ENCODE data around the gene NDUFAF2.

DNA sequence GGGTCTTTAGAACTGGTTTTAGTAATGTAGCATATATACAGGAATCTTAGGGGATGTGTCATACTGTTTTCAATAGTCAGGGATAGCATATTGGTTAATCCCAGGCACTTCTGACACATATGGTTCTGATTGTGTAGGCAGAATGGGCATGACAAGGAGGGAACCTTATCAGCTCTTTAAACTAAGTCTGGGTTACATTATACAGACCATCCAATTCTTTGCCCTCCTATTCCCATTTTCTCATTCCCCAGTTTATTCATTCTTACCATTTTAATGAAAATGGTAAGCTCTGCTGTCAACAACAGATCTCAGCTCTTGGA, 85.1 kb downstream of the NDUFAF2 start:
- no peak for TF ChIP-seq POLR2A (IDR thresholded peaks at IDR 0.05; ENCODE audit: low read depth, low read length)
- no peak for TF ChIP-seq PAX5 (IDR thresholded peaks at IDR 0.05; ENCODE audit: insufficient read depth, low read length, severe bottlenecking)
- no peak for TF ChIP-seq POLR2AphosphoS5 (IDR thresholded peaks at IDR 0.05; ENCODE audit: low read depth, low read length)
- no peak for TF ChIP-seq POU2F2 (IDR thresholded peaks at IDR 0.05; ENCODE audit: low read depth, low read length)
